ENCODE results near the gene STAU1.

Gene STAU1

GRCh38 chr20:49074521-49074920, 113.6 kb downstream of the STAU1 start:
- no peak for DNase-seq (ENCODE audit: low read depth in 1 of 2, low spot score in 1 of 2)
